ENCODE data around the gene SDC1.

DNA sequence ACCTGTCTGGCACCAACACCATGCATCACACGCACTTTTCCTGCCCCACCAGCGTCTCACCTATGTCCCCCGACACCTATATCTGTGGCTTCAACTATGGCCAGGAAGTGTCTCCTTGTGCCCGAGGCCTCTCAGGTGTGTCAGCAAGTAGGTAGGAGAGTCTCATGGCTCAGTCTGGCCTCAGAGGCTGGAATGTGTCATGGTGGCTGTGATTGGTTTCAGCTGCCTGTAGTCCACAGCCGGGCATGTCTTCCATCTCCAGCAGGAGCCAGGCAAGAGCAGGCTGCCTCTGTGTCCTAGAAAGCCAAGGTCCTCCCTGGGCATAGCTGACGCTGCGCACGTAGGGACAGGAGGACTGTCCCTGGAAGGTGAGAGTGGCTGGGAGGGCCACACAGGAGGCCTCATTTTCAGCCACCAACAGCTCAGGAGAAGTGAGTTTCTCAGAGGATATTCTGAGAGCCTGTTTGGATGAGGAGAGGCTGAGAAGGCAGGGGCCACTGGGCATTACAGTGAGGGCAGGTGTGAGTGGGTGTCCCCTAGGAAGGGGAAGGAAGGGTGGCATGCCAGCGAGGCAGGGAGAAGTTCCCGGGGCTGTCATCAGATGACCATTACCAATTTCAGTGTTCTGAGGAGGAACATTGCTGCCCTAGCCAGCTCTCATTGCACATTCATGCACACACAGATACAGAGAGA is 47.2 kb downstream of the SDC1 start:
- TF ChIP-seq, protein P1, sequence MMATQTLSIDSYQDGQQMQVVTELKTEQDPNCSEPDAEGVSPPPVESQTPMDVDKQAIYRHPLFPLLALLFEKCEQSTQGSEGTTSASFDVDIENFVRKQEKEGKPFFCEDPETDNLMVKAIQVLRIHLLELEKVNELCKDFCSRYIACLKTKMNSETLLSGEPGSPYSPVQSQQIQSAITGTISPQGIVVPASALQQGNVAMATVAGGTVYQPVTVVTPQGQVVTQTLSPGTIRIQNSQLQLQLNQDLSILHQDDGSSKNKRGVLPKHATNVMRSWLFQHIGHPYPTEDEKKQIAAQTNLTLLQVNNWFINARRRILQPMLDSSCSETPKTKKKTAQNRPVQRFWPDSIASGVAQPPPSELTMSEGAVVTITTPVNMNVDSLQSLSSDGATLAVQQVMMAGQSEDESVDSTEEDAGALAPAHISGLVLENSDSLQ (IDR thresholded peaks at IDR 0.05): no peak
- no peak for TF ChIP-seq FOXK2 (IDR thresholded peaks at IDR 0.05)

Data from HEK293T (cell line).